ENCODE data around the gene LAMA3. TPM values are rescaled to one million over a fixed set of nuclear protein-coding genes. Genes with fewer than 3 reads are reported as not detected.

LAMA3 gene
- polyA plus RNA-seq, 1 of the 3 experiments (the other 2 are of a cell fraction), result 3.5 TPM

- CTCF ChIA-PET, result interaction anchor here (1.1 kb wide), 1 partner anchor 14 kb away, joined by 5 read pairs; no protein-coding TSS in a partner anchor
- H3K27ac ChIP-seq (ENCODE audit: low read depth in 2 of 2, low read length in 1 of 2), result peak overlapping the region in 1 of 2 experiments; percentile 61; a peak in 1 of 4 replicates
- H3K27me3 ChIP-seq (ENCODE audit: insufficient read depth), result no peaks in the 10 kb centered on the region
- POLR2A ChIA-PET, result no interaction called here
- WGBS (ENCODE audit: low lambda C conversion rate), result 76% methylated on average over 8 of the region's 8 CpGs
- peaks cover 17 to 46% of the 10 kb centered on the region in 2 experiments for H3K4me1 ChIP-seq (ENCODE audit: control insufficient read depth in 1 of 2, insufficient read depth in 2 of 2, low read depth in 1 of 2, low read length in 1 of 2)
- no peak for DNase-seq
- no peaks in the 10 kb centered on the region for H3K79me2 ChIP-seq (ENCODE audit: insufficient read depth)
- H2AFZ ChIP-seq (ENCODE audit: low read depth), result no peak overlapping the region
- H4K20me1 ChIP-seq (ENCODE audit: insufficient read depth), result no peaks in the 10 kb centered on the region
- H3K4me2 ChIP-seq, result no peak overlapping the region
- H3K9ac ChIP-seq, result no peak overlapping the region
- H3F3A ChIP-seq (replicated peaks; ENCODE audit: insufficient read depth), result peaks cover 21% of the 10 kb centered on the region
- no peak overlapping the region for H3K4me3 ChIP-seq (ENCODE audit: low read depth in 2 of 2, low read length in 1 of 2)
- H3K9me3 ChIP-seq, result no peaks in the 10 kb centered on the region
- no peaks in the 10 kb centered on the region for H3K9me2 ChIP-seq
- TF ChIP-seq REST (IDR thresholded peaks at IDR 0.05; ENCODE audit: low read depth, low read length), result no peak
- no peak for TF ChIP-seq RCOR1 (IDR thresholded peaks at IDR 0.05; ENCODE audit: low read length)
- TF ChIP-seq EP300 (IDR thresholded peaks at IDR 0.05; ENCODE audit: borderline replicate concordance in 1 of 2, low read depth in 1 of 2, low read length in 1 of 2), result no peak
- TF ChIP-seq, protein P1, sequence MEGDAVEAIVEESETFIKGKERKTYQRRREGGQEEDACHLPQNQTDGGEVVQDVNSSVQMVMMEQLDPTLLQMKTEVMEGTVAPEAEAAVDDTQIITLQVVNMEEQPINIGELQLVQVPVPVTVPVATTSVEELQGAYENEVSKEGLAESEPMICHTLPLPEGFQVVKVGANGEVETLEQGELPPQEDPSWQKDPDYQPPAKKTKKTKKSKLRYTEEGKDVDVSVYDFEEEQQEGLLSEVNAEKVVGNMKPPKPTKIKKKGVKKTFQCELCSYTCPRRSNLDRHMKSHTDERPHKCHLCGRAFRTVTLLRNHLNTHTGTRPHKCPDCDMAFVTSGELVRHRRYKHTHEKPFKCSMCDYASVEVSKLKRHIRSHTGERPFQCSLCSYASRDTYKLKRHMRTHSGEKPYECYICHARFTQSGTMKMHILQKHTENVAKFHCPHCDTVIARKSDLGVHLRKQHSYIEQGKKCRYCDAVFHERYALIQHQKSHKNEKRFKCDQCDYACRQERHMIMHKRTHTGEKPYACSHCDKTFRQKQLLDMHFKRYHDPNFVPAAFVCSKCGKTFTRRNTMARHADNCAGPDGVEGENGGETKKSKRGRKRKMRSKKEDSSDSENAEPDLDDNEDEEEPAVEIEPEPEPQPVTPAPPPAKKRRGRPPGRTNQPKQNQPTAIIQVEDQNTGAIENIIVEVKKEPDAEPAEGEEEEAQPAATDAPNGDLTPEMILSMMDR (IDR thresholded peaks at IDR 0.05), result no peak
- no peak for TF ChIP-seq TAF1 (IDR thresholded peaks at IDR 0.05; ENCODE audit: borderline replicate concordance, low read depth, low read length)
- no peak for TF ChIP-seq NFIC (IDR thresholded peaks at IDR 0.05; ENCODE audit: borderline replicate concordance)
- no peak for TF ChIP-seq SMC3 (IDR thresholded peaks at IDR 0.05; ENCODE audit: low read depth, low read length)
- TF ChIP-seq RXRA (IDR thresholded peaks at IDR 0.05; ENCODE audit: borderline replicate concordance, low read depth), result no peak
- no peaks in the 10 kb centered on the region for H3K36me3 ChIP-seq (replicated peaks in 1 of 2; ENCODE audit: control insufficient read depth in 1 of 2, insufficient read depth in 2 of 2, low read length in 1 of 2)
Observed at GRCh38 chr18:23932385-23933067, 243.3 kb downstream of the LAMA3 start.

GRCh38 chr18:23933407-23933806 is 244.2 kb downstream of the LAMA3 start:
- Histone ChIP-seq H3K9me2 (no peaks in the 10 kb centered on the region), H4K20me1 (ENCODE audit: insufficient read depth) (no peaks in the 10 kb centered on the region), H3K9me3 (no peaks in the 10 kb centered on the region), H3K36me3 (replicated peaks in 1 of 2; ENCODE audit: control insufficient read depth in 1 of 2, insufficient read depth in 2 of 2, low read length in 1 of 2) (no peaks in the 10 kb centered on the region), H3K4me3 (ENCODE audit: low read depth in 2 of 2, low read length in 1 of 2) (no peak overlapping the region), H2AFZ (ENCODE audit: low read depth) (no peak overlapping the region), H3F3A (replicated peaks; ENCODE audit: insufficient read depth) (peaks cover 16% of the 10 kb centered on the region), H3K27ac (ENCODE audit: low read depth in 2 of 2, low read length in 1 of 2) (peak overlapping the region in 1 of 2 experiments; percentile 62; a peak in 2 of 4 replicates), H3K79me2 (ENCODE audit: insufficient read depth) (no peaks in the 10 kb centered on the region), H3K27me3 (ENCODE audit: insufficient read depth) (no peaks in the 10 kb centered on the region), H3K9ac (no peak overlapping the region), H3K4me1 (ENCODE audit: control insufficient read depth in 1 of 2, insufficient read depth in 2 of 2, low read depth in 1 of 2, low read length in 1 of 2) (peaks cover 9 to 39% of the 10 kb centered on the region in 2 experiments), H3K4me2 (peak overlapping the region; percentile 48)
- POLR2A ChIA-PET, result no interaction called here
- DNase-seq, result no peak
- 40% methylated on average over 1 of the region's 1 CpG for WGBS (ENCODE audit: low lambda C conversion rate)
- CTCF ChIA-PET, result interaction anchor here (0.6 to 1.9 kb wide), 2 partner anchors 15 to 105 kb away, joined by 4 to 11 read pairs; no protein-coding TSS in a partner anchor
- TF ChIP-seq FOSL2 (IDR thresholded peaks at IDR 0.05; ENCODE audit: borderline replicate concordance, low read depth) (peak; percentile 73), GABPA (IDR thresholded peaks at IDR 0.05; ENCODE audit: low read depth) (no peak), RAD21 (IDR thresholded peaks at IDR 0.05; ENCODE audit: low read length) (no peak), GATA2 (CRISPR knock-in tag; IDR thresholded peaks at IDR 0.05) (no peak), EZH2phosphoT487 (IDR thresholded peaks at IDR 0.05; ENCODE audit: borderline replicate concordance, low read depth) (no peak), TCF12 (IDR thresholded peaks at IDR 0.05) (peak; percentile 85), REST (IDR thresholded peaks at IDR 0.05; ENCODE audit: low read depth, low read length) (no peak)
- TF ChIP-seq, protein P2, sequence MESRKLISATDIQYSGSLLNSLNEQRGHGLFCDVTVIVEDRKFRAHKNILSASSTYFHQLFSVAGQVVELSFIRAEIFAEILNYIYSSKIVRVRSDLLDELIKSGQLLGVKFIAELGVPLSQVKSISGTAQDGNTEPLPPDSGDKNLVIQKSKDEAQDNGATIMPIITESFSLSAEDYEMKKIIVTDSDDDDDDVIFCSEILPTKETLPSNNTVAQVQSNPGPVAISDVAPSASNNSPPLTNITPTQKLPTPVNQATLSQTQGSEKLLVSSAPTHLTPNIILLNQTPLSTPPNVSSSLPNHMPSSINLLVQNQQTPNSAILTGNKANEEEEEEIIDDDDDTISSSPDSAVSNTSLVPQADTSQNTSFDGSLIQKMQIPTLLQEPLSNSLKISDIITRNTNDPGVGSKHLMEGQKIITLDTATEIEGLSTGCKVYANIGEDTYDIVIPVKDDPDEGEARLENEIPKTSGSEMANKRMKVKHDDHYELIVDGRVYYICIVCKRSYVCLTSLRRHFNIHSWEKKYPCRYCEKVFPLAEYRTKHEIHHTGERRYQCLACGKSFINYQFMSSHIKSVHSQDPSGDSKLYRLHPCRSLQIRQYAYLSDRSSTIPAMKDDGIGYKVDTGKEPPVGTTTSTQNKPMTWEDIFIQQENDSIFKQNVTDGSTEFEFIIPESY (IDR thresholded peaks at IDR 0.05; ENCODE audit: borderline replicate concordance, low read depth), result no peak; the same call in 1 of the 2 replicates

Measured in SK-N-SH (cell line).